Hepatocyte (in vitro differentiated cells): Measurements from ENCODE around the gene FNIP2. TPM values are rescaled to one million over a fixed set of nuclear protein-coding genes. Genes with fewer than 3 reads are reported as not detected.

ENCODE experiments used
- DNase-seq: peaks from one replicate; pipeline ENCODE4 v3.0.0-alpha.2; 2016; ENCODE audit warnings: low spot score
- H2AFZ ChIP-seq: fragments of 200-600 bp; sonication (generic); 2 replicates; pipeline ENCODE4 v1.6.0; 2016; ENCODE audit warnings: antibody characterized with exemption, mild to moderate bottlenecking
- H3K27ac ChIP-seq: fragments of 200-600 bp; sonication (generic); 2 replicates; pipeline ENCODE4 v1.5.1; 2016; ENCODE audit warnings: mild to moderate bottlenecking
- H3K27me3 ChIP-seq: fragments of 200-600 bp; sonication (generic); 2 replicates; pipeline ENCODE4 v1.6.1; 2016
- H3K36me3 ChIP-seq: fragments of 200-600 bp; sonication (generic); replicated peaks from 2 replicates; pipeline ENCODE4 v1.5.1; 2016; ENCODE audit warnings: low read depth; ENCODE audit not compliant: insufficient read depth
- H3K4me1 ChIP-seq: fragments of 200-600 bp; sonication (generic); 2 replicates; pipeline ENCODE4 v1.5.1; 2016; ENCODE audit warnings: mild to moderate bottlenecking, moderate library complexity; ENCODE audit not compliant: insufficient read depth
- H3K4me2 ChIP-seq: fragments of 200-600 bp; sonication (generic); 2 replicates; pipeline ENCODE4 v1.6.0; 2016
- H3K4me3 ChIP-seq: fragments of 200-600 bp; sonication (generic); 2 replicates; pipeline ENCODE4 v1.5.1; 2016; ENCODE audit warnings: mild to moderate bottlenecking
- H3K79me2 ChIP-seq: fragments of 200-600 bp; sonication (generic); 2 replicates; pipeline ENCODE4 v1.6.0; 2017; ENCODE audit warnings: mild to moderate bottlenecking
- H3K9me2 ChIP-seq: fragments of 200-600 bp; sonication (generic); replicated peaks from 2 replicates; pipeline ENCODE4 v1.6.0; 2017; ENCODE audit warnings: mild to moderate bottlenecking; ENCODE audit not compliant: insufficient read depth
- H3K9me3 ChIP-seq: fragments of 200-600 bp; sonication (generic); 2 replicates; pipeline ENCODE4 v1.5.1; 2016; ENCODE audit warnings: low read depth, mild to moderate bottlenecking
- H4K20me1 ChIP-seq: fragments of 200-600 bp; sonication (generic); 2 replicates; pipeline ENCODE4 v1.6.0; 2016; ENCODE audit warnings: mild to moderate bottlenecking; ENCODE audit not compliant: insufficient read depth, poor library complexity, severe bottlenecking
- CTCF ChIP-seq: fragments of 200-600 bp; sonication (generic); IDR thresholded peaks from 2 replicates; pipeline ENCODE4 v1.5.1; 2016; ENCODE audit warnings: antibody characterized with exemption, mild to moderate bottlenecking; ENCODE audit not compliant: poor library complexity
- EZH2 ChIP-seq: fragments of 200-600 bp; sonication (generic); IDR thresholded peaks from 2 replicates; pipeline ENCODE4 v1.6.1; 2016; ENCODE audit warnings: antibody characterized with exemption, mild to moderate bottlenecking, borderline replicate concordance
- EZH2phosphoT487 ChIP-seq: fragments of 200-600 bp; sonication (generic); IDR thresholded peaks from one replicate; pipeline ENCODE4 v1.6.1; 2018; ENCODE audit warnings: antibody characterized with exemption, mild to moderate bottlenecking, low read depth, moderate library complexity; ENCODE audit not compliant: unreplicated experiment, severe bottlenecking
- whole genome bisulfite sequencing: methylation state at CpG from one replicate; pipeline ENCODE4 v1.1.6; 2016; ENCODE audit warnings: low lambda C conversion rate; ENCODE audit errors: missing lambda C conversion rate; 5-methylcytosine and 5-hydroxymethylcytosine counted together
- polyA plus RNA-seq: library from polyadenylated mRNA; unstranded; fragments of >200 nt; fragmentation: Nextera tagmentation; extraction: Ambion mirVana; gene quantifications from 2 replicates; pipeline ENCODE4 v1.2.1, GENCODE V29; 2016
- total RNA-seq: library from RNA; depleted of rRNA; stranded (reverse); fragments of >200 nt; gene quantifications from 2 replicates; pipeline ENCODE4 v1.2.3, GENCODE V29; 2014

FNIP2 gene
- total and polyA plus RNA-seq, 2 experiments from 2014 or later = 20.8 to 61.0 TPM

GRCh38 chr4:158810487-158811215, 41.8 kb downstream of the FNIP2 start:
- Histone ChIP-seq H3K27ac (peak overlapping the region; percentile 89), H3K36me3 (no peaks in the 10 kb centered on the region), H3K79me2 (peaks cover 58% of the 10 kb centered on the region), H3K9me3 (no peaks in the 10 kb centered on the region), H3K4me1 (peaks cover 29% of the 10 kb centered on the region), H4K20me1 (no peaks in the 10 kb centered on the region), H3K4me2 (peak overlapping the region; percentile 41), H3K27me3 (no peaks in the 10 kb centered on the region), H3K4me3 (no peak overlapping the region), H3K9me2 (no peaks in the 10 kb centered on the region), H2AFZ (no peak overlapping the region)
- TF ChIP-seq CTCF (no peak), EZH2phosphoT487 (no peak), EZH2 (no peak)
- WGBS = 43% methylated on average over 3 of the region's 3 CpGs
- peak; percentile 83 for DNase-seq

GRCh38 chr4:158811216-158811540, 42.4 kb downstream of the FNIP2 start:
- H3K4me1 ChIP-seq = peaks cover 25% of the 10 kb centered on the region
- H3K4me2 ChIP-seq = peak overlapping the region; percentile 40
- peaks cover 63% of the 10 kb centered on the region for H3K79me2 ChIP-seq

GRCh38 chr4:158811704-158812103, 42.9 kb downstream of the FNIP2 start:
- no peaks in the 10 kb centered on the region for H3K9me3 ChIP-seq
- peaks cover 21% of the 10 kb centered on the region for H3K4me1 ChIP-seq
- no peaks in the 10 kb centered on the region for H3K36me3 ChIP-seq
- H3K27me3 ChIP-seq = no peaks in the 10 kb centered on the region
- peak overlapping the region; percentile 40 for H3K4me2 ChIP-seq
- peak overlapping the region; percentile 89 for H3K27ac ChIP-seq
- H3K4me3 ChIP-seq = no peak overlapping the region
- H4K20me1 ChIP-seq = no peaks in the 10 kb centered on the region
- no peak for DNase-seq
- TF ChIP-seq CTCF (no peak), EZH2 (no peak), EZH2phosphoT487 (no peak)
- no peaks in the 10 kb centered on the region for H3K9me2 ChIP-seq
- no peak overlapping the region for H2AFZ ChIP-seq
- 59% methylated on average over 6 of the region's 6 CpGs for WGBS
- H3K79me2 ChIP-seq = peaks cover 62% of the 10 kb centered on the region

More at GRCh38 chr4:158811216-158811540, 42.4 kb downstream of the FNIP2 start:
- H3K27ac ChIP-seq = peak overlapping the region; percentile 89
- no peak for DNase-seq
- H3K4me3 ChIP-seq = no peak overlapping the region
- H3K9me2 ChIP-seq = no peaks in the 10 kb centered on the region
- H3K36me3 ChIP-seq = no peaks in the 10 kb centered on the region
- no peak overlapping the region for H2AFZ ChIP-seq
- no peaks in the 10 kb centered on the region for H3K27me3 ChIP-seq
- no peaks in the 10 kb centered on the region for H3K9me3 ChIP-seq
- no peaks in the 10 kb centered on the region for H4K20me1 ChIP-seq
- no peak for TF ChIP-seq CTCF
- no peak for TF ChIP-seq EZH2
- no peak for TF ChIP-seq EZH2phosphoT487
